ENCODE data around the gene LYPD5. TPM values are rescaled to one million over a fixed set of nuclear protein-coding genes. Genes with fewer than 3 reads are reported as not detected.

Gene LYPD5
- total RNA-seq, 1 donor from 2014 or later = not detected

DNA sequence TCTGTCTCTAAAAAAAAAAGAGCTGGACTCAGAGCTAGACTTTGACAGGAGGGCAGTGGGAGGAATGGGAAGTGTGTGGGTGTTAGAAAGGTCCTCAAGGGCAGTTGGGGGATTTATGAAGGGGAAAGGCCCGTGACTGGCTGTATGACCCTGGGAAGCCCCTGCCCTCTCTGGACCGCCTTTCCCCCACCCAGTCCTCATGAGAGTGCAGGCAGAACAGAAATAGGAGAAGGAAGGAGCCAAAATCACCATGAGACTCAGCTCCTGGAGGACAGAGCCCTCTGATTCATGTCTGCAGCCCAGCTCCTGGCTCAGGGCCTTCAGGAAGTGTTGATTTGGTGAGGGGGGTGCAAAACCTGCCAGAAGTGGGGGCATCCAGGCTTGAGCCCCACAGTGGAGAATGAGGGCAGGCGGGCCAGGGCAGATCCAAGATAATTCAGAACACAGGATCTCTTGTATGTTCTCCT, 38.7 kb downstream of the LYPD5 start:
- Histone ChIP-seq H2AFZ (ENCODE audit: low read depth, low read length) (peak overlapping the region; percentile 50), H4K20me1 (ENCODE audit: insufficient read depth, low read length) (no peaks in the 10 kb centered on the region), H3K27me3 (ENCODE audit: insufficient read depth, low read length) (no peaks in the 10 kb centered on the region), H3K4me3 (ENCODE audit: insufficient read depth, low read depth, low read length) (no peak overlapping the region), H3K27ac (ENCODE audit: low read depth, low read length) (peak overlapping the region; percentile 52), H3K4me2 (ENCODE audit: low read length) (peak overlapping the region; percentile 57), H3K9me3 (ENCODE audit: insufficient read depth, low read depth, low read length) (no peaks in the 10 kb centered on the region), H3K79me2 (ENCODE audit: insufficient read depth, low read length) (no peaks in the 10 kb centered on the region), H3K36me3 (ENCODE audit: insufficient read depth, low read length) (no peaks in the 10 kb centered on the region), H3K4me1 (ENCODE audit: insufficient read depth, low read length) (peaks cover 52% of the 10 kb centered on the region), H3K9ac (ENCODE audit: low read length) (peak overlapping the region; percentile 49)
- no peaks in the 10 kb centered on the region for H3K36me3 Mint-ChIP-seq (ENCODE audit: low read depth, unreplicated experiment)
- peak; percentile 55 for DNase-seq (ENCODE audit: low read depth)
- H3K4me3 Mint-ChIP-seq (ENCODE audit: unreplicated experiment) = peak overlapping the region; percentile 57
- no peaks in the 10 kb centered on the region for H3K27me3 Mint-ChIP-seq (ENCODE audit: low read depth, unreplicated experiment)
- H3K27ac Mint-ChIP-seq (ENCODE audit: unreplicated experiment) = peak overlapping the region; percentile 87
- TF ChIP-seq, protein P1, sequence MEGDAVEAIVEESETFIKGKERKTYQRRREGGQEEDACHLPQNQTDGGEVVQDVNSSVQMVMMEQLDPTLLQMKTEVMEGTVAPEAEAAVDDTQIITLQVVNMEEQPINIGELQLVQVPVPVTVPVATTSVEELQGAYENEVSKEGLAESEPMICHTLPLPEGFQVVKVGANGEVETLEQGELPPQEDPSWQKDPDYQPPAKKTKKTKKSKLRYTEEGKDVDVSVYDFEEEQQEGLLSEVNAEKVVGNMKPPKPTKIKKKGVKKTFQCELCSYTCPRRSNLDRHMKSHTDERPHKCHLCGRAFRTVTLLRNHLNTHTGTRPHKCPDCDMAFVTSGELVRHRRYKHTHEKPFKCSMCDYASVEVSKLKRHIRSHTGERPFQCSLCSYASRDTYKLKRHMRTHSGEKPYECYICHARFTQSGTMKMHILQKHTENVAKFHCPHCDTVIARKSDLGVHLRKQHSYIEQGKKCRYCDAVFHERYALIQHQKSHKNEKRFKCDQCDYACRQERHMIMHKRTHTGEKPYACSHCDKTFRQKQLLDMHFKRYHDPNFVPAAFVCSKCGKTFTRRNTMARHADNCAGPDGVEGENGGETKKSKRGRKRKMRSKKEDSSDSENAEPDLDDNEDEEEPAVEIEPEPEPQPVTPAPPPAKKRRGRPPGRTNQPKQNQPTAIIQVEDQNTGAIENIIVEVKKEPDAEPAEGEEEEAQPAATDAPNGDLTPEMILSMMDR (IDR thresholded peaks at IDR 0.05; ENCODE audit: insufficient read depth, low read depth, low read length) = no peak
- no peak for TF ChIP-seq EZH2 (IDR thresholded peaks at IDR 0.05; ENCODE audit: insufficient read depth, low read length)
- peaks cover 39% of the 10 kb centered on the region for H3K4me1 Mint-ChIP-seq (ENCODE audit: low read depth, unreplicated experiment)
- no peaks in the 10 kb centered on the region for H3K9me3 Mint-ChIP-seq (ENCODE audit: unreplicated experiment)
- no peak for FAIRE-seq

DNA sequence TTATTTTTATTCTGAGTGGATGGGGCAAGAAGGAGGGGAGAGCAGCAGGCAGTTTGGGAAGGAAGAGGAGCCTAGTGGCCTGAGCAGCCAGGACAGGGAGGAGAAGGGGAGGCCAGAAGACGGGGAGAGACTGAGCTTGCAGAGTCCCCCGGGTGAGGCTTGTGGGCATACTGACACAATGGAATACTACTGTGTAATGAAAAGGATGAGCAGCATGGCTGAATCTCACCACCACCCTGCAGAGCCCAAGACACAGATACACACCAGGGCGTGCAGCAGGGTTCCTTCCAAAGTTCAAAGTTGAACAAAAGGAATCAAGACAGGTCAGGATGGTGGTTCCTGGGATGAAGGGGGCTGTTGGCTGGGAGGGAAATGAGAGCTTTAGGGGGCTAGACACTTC, 39.4 kb downstream of the LYPD5 start:
- H3K36me3 Mint-ChIP-seq (ENCODE audit: low read depth, unreplicated experiment) = no peaks in the 10 kb centered on the region
- Histone ChIP-seq H3K4me3 (ENCODE audit: insufficient read depth, low read depth, low read length) (no peak overlapping the region), H3K4me1 (ENCODE audit: insufficient read depth, low read length) (peaks cover 53% of the 10 kb centered on the region), H4K20me1 (ENCODE audit: insufficient read depth, low read length) (no peaks in the 10 kb centered on the region), H3K4me2 (ENCODE audit: low read length) (no peak overlapping the region), H2AFZ (ENCODE audit: low read depth, low read length) (no peak overlapping the region), H3K9ac (ENCODE audit: low read length) (no peak overlapping the region), H3K36me3 (ENCODE audit: insufficient read depth, low read length) (no peaks in the 10 kb centered on the region), H3K79me2 (ENCODE audit: insufficient read depth, low read length) (no peaks in the 10 kb centered on the region), H3K9me3 (ENCODE audit: insufficient read depth, low read depth, low read length) (no peaks in the 10 kb centered on the region), H3K27ac (ENCODE audit: low read depth, low read length) (no peak overlapping the region), H3K27me3 (ENCODE audit: insufficient read depth, low read length) (no peaks in the 10 kb centered on the region)
- no peaks in the 10 kb centered on the region for H3K9me3 Mint-ChIP-seq (ENCODE audit: unreplicated experiment)
- no peak overlapping the region for H3K27ac Mint-ChIP-seq (ENCODE audit: unreplicated experiment)
- H3K4me1 Mint-ChIP-seq (ENCODE audit: low read depth, unreplicated experiment) = peaks cover 40% of the 10 kb centered on the region
- H3K27me3 Mint-ChIP-seq (ENCODE audit: low read depth, unreplicated experiment) = no peaks in the 10 kb centered on the region
- no peak for FAIRE-seq
- TF ChIP-seq, protein P1 (IDR thresholded peaks at IDR 0.05; ENCODE audit: insufficient read depth, low read depth, low read length) = no peak
- no peak for TF ChIP-seq EZH2 (IDR thresholded peaks at IDR 0.05; ENCODE audit: insufficient read depth, low read length)
- DNase-seq (ENCODE audit: low read depth) = no peak
- H3K4me3 Mint-ChIP-seq (ENCODE audit: unreplicated experiment) = no peak overlapping the region

DNA sequence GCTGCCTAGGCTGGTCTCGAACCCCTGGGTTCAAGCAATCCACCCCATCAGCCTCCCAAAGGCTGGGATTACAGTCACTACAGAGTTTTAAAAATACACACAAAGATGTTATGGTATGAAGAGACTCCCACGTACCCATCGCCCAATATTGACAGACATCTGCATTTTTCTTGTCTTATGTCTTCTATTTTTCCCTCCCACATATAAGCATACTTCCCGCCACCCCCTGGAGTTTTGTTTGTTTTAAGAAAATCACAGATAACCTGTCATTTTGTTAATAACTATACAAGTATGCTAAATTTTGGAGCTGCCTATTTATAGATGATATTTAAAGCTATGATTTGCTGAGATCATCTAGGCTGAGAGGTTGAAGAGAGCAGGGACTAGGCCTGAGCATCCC, 41.3 kb downstream of the LYPD5 start:
- peaks cover 62% of the 10 kb centered on the region for H3K4me1 ChIP-seq (ENCODE audit: insufficient read depth, low read length)
- peak overlapping the region; percentile 59 for H3K27ac ChIP-seq (ENCODE audit: low read depth, low read length)
- FAIRE-seq = no peak
- H3K4me3 Mint-ChIP-seq (ENCODE audit: unreplicated experiment) = no peak overlapping the region
- no peak overlapping the region for H3K4me2 ChIP-seq (ENCODE audit: low read length)
- peaks cover 46% of the 10 kb centered on the region for H3K4me1 Mint-ChIP-seq (ENCODE audit: low read depth, unreplicated experiment)
- no peak overlapping the region for H3K27ac Mint-ChIP-seq (ENCODE audit: unreplicated experiment)
- no peaks in the 10 kb centered on the region for H3K27me3 Mint-ChIP-seq (ENCODE audit: low read depth, unreplicated experiment)
- no peaks in the 10 kb centered on the region for H3K36me3 Mint-ChIP-seq (ENCODE audit: low read depth, unreplicated experiment)
- TF ChIP-seq, protein P1 (IDR thresholded peaks at IDR 0.05; ENCODE audit: insufficient read depth, low read depth, low read length) = no peak
- no peak for TF ChIP-seq EZH2 (IDR thresholded peaks at IDR 0.05; ENCODE audit: insufficient read depth, low read length)
- H3K36me3 ChIP-seq (ENCODE audit: insufficient read depth, low read length) = no peaks in the 10 kb centered on the region
- no peaks in the 10 kb centered on the region for H4K20me1 ChIP-seq (ENCODE audit: insufficient read depth, low read length)
- no peak overlapping the region for H3K9ac ChIP-seq (ENCODE audit: low read length)
- peaks cover 5% of the 10 kb centered on the region for H3K79me2 ChIP-seq (ENCODE audit: insufficient read depth, low read length)
- no peaks in the 10 kb centered on the region for H3K9me3 Mint-ChIP-seq (ENCODE audit: unreplicated experiment)
- no peaks in the 10 kb centered on the region for H3K9me3 ChIP-seq (ENCODE audit: insufficient read depth, low read depth, low read length)
- H3K27me3 ChIP-seq (ENCODE audit: insufficient read depth, low read length) = no peaks in the 10 kb centered on the region
- H2AFZ ChIP-seq (ENCODE audit: low read depth, low read length) = no peak overlapping the region
- no peak for DNase-seq (ENCODE audit: low read depth)
- no peak overlapping the region for H3K4me3 ChIP-seq (ENCODE audit: insufficient read depth, low read depth, low read length)

Data from astrocyte (in vitro differentiated cells and primary cell).